ENCODE data around the gene SPRR2F.

The SPRR2F gene

GRCh38 chr1:153070243-153070642 lies 43.1 kb downstream of the SPRR2F start:
- Histone ChIP-seq H3K9ac (ENCODE audit: low read length) (no peak overlapping the region), H3K27me3 (ENCODE audit: control insufficient read depth, insufficient read depth, low read length) (no peaks in the 10 kb centered on the region), H3K4me3 (ENCODE audit: low read length) (no peak overlapping the region), H3K4me1 (ENCODE audit: control insufficient read depth, insufficient read depth, low read length) (no peaks in the 10 kb centered on the region), H3K36me3 (ENCODE audit: control insufficient read depth, insufficient read depth, low read length) (no peaks in the 10 kb centered on the region), H3K27ac (ENCODE audit: low read depth, low read length) (no peak overlapping the region)
